GM18498 (cell line): ENCODE measurements around the gene ZNF35.

Source experiments
- ATAC-seq: cut with Tn5 transposase; IDR thresholded peaks from one replicate; pipeline ENCODE4 v1.9.1; 2021; ENCODE audit warnings: mild to moderate bottlenecking, moderate library complexity; ENCODE audit not compliant: unreplicated experiment

Gene ZNF35

GRCh38 chr3:44682182-44682896 lies 33.8 kb downstream of the ZNF35 start:
- no peak for ATAC-seq

- peak; percentile 93 for ATAC-seq
These were observed 36.7 kb downstream of the ZNF35 start for GRCh38 chr3:44685128-44685800.

GRCh38 chr3:44687898-44688297 lies 39.4 kb downstream of the ZNF35 start:
- ATAC-seq = no peak
